Measurements from ENCODE around the gene EVL. TPM values are rescaled to one million over a fixed set of nuclear protein-coding genes. Genes with fewer than 3 reads are reported as not detected.
"Not testable (repeated sequence)": the region's sequence is repeated elsewhere in the genome, so short reads cannot be mapped to it uniquely, and the experiment has no call there.

EVL gene
- total and polyA plus RNA-seq, 2 donors (not counting 1 experiment from before 2014, with no cell fraction given): 23.5 to 28.1 TPM

GRCh38 chr14:100028990-100029677, 36.1 kb upstream of the EVL start:
- no peaks in the 10 kb centered on the region for H3K79me2 ChIP-seq (ENCODE audit: control insufficient read depth, insufficient read depth, low read length)
- H2AFZ ChIP-seq (ENCODE audit: low read length): no peak overlapping the region
- no peaks in the 10 kb centered on the region for H3K9me3 ChIP-seq (ENCODE audit: control insufficient read depth, insufficient read depth, low read depth, low read length)
- DNase-seq (ENCODE audit: low read depth in 2 of 2): peak in 1 of 2 donors; percentile 72
- no peaks in the 10 kb centered on the region for H3K27me3 ChIP-seq (ENCODE audit: control insufficient read depth, insufficient read depth, low read length)
- H3K36me3 ChIP-seq (ENCODE audit: control insufficient read depth, insufficient read depth, low read length): no peaks in the 10 kb centered on the region
- no peak overlapping the region for H3K4me3 ChIP-seq (replicated peaks in 1 of 4; ENCODE audit: control extremely low read depth in 1 of 4, insufficient read depth in 1 of 4, low read depth in 3 of 4, low read length in 4 of 4)
- no peak overlapping the region for H3K9ac ChIP-seq (ENCODE audit: insufficient read depth, low read length)
- peaks cover 29% of the 10 kb centered on the region for H3K4me1 ChIP-seq (ENCODE audit: control insufficient read depth, extremely low read depth, insufficient read depth, low read length)
- TF ChIP-seq CTCF (conservative IDR thresholded peaks at IDR 0.05 in 1 of 2, IDR thresholded peaks at IDR 0.05 in 1 of 2; ENCODE audit: low read depth in 1 of 2, low read length in 2 of 2) (peak in 1 of 2 donors; percentile 8), EZH2 (IDR thresholded peaks at IDR 0.05; ENCODE audit: low read length, missing control alignments) (no peak)
- H3K27ac ChIP-seq (ENCODE audit: insufficient read depth, low read length): peak overlapping the region; percentile 40
- no peaks in the 10 kb centered on the region for H4K20me1 ChIP-seq (ENCODE audit: control insufficient read depth, extremely low read depth, insufficient read depth, low read length)
- H3K4me2 ChIP-seq (ENCODE audit: extremely low read depth, insufficient read depth, low read length): no peak overlapping the region

DNA sequence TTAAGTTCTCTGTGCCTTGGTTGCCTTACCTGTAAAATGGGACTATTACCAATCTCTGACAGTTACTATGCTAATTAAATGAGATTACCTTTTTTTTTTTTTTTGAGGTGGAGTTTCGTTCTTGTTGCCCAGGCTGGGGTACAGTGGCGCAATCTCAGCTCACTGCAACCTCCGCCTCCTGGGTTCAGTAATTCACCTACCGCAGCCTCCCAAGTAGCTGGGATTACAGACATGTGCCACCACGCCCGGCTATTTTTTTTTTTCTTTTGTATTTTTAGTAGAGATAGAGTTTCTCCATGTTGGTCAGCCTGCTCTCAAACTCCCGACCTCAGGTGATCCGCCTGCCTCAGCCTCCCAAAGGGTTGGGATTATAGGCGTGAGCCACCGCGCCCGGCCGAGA, 35.2 kb upstream of the EVL start:
- not testable (repeated sequence) for DNase-seq (ENCODE audit: low read depth in 2 of 2); H3K9ac ChIP-seq (ENCODE audit: insufficient read depth, low read length)

GRCh38 chr14:100030452-100031153, 34.6 kb upstream of the EVL start:
- Histone ChIP-seq H3K9me3 (ENCODE audit: control insufficient read depth, insufficient read depth, low read depth, low read length) (no peaks in the 10 kb centered on the region), H3K27ac (ENCODE audit: insufficient read depth, low read length) (peak overlapping the region; percentile 87), H3K79me2 (ENCODE audit: control insufficient read depth, insufficient read depth, low read length) (no peaks in the 10 kb centered on the region), H3K4me1 (ENCODE audit: control insufficient read depth, extremely low read depth, insufficient read depth, low read length) (peaks cover 25% of the 10 kb centered on the region), H2AFZ (ENCODE audit: low read length) (no peak overlapping the region), H3K36me3 (ENCODE audit: control insufficient read depth, insufficient read depth, low read length) (no peaks in the 10 kb centered on the region), H4K20me1 (ENCODE audit: control insufficient read depth, extremely low read depth, insufficient read depth, low read length) (no peaks in the 10 kb centered on the region), H3K4me2 (ENCODE audit: extremely low read depth, insufficient read depth, low read length) (peak overlapping the region; percentile 51), H3K27me3 (ENCODE audit: control insufficient read depth, insufficient read depth, low read length) (no peaks in the 10 kb centered on the region), H3K9ac (ENCODE audit: insufficient read depth, low read length) (no peak overlapping the region), H3K4me3 (replicated peaks in 1 of 4; ENCODE audit: control extremely low read depth in 1 of 4, insufficient read depth in 1 of 4, low read depth in 3 of 4, low read length in 4 of 4) (no peak overlapping the region)
- peak; percentile 94 to 96 for DNase-seq (ENCODE audit: low read depth in 2 of 2)
- no peak for TF ChIP-seq EZH2 (IDR thresholded peaks at IDR 0.05; ENCODE audit: low read length, missing control alignments)
- TF ChIP-seq CTCF (conservative IDR thresholded peaks at IDR 0.05 in 1 of 2, IDR thresholded peaks at IDR 0.05 in 1 of 2; ENCODE audit: low read depth in 1 of 2, low read length in 2 of 2): no peak

More for the DNA sequence above, 35.2 kb upstream of the EVL start:
- not testable (repeated sequence) for H3K27me3 ChIP-seq (ENCODE audit: control insufficient read depth, insufficient read depth, low read length); H3K4me2 ChIP-seq (ENCODE audit: extremely low read depth, insufficient read depth, low read length); H4K20me1 ChIP-seq (ENCODE audit: control insufficient read depth, extremely low read depth, insufficient read depth, low read length); H3K4me3 ChIP-seq (replicated peaks in 1 of 4; ENCODE audit: control extremely low read depth in 1 of 4, insufficient read depth in 1 of 4, low read depth in 3 of 4, low read length in 4 of 4); H3K36me3 ChIP-seq (ENCODE audit: control insufficient read depth, insufficient read depth, low read length); H3K9me3 ChIP-seq (ENCODE audit: control insufficient read depth, insufficient read depth, low read depth, low read length); H2AFZ ChIP-seq (ENCODE audit: low read length); H3K79me2 ChIP-seq (ENCODE audit: control insufficient read depth, insufficient read depth, low read length)
- H3K4me1 ChIP-seq (ENCODE audit: control insufficient read depth, extremely low read depth, insufficient read depth, low read length): peaks cover 25% of the 10 kb centered on the region
- H3K27ac ChIP-seq (ENCODE audit: insufficient read depth, low read length): peak overlapping the region; percentile 87

Measured in fibroblast of lung (primary cell).